Prostate gland (tissue), 2 donors: ENCODE measurements around the gene GPR108.

Experiments used
- CTCF ChIP-seq, 4 experiments: fragments of 200-600 bp in 2 of 4; fragments of 450-650 bp in 2 of 4; sonication (generic) in 2 of 4; IDR thresholded peaks; 1 replicate in 3 of 4; 2 replicates in 1 of 4; pipeline ENCODE4 v1.5.1; 2016 to 2019; ENCODE audit warnings: antibody characterized with exemption in 4 of 4, mild to moderate bottlenecking in 2 of 4, moderate library complexity in 2 of 4
- POLR2A ChIP-seq: fragments of 450-650 bp; IDR thresholded peaks from one replicate; pipeline ENCODE4 v1.6.1; 2016; ENCODE audit warnings: antibody characterized with exemption, mild to moderate bottlenecking
- POLR2AphosphoS5 ChIP-seq: sonication (generic); formaldehyde crosslinking; IDR thresholded peaks from one replicate; pipeline ENCODE4 v1.6.1; 2017; ENCODE audit warnings: antibody characterized with exemption

- TF ChIP-seq POLR2A: no peak
- TF ChIP-seq CTCF (IDR thresholded peaks at IDR 0.05): no peak
- TF ChIP-seq POLR2AphosphoS5: no peak
These were observed 11.7 kb downstream of the GPR108 start for GRCh38 chr19:6725513-6726231.
